Measurements from ENCODE around the gene SBNO1.

Gene SBNO1

DNA sequence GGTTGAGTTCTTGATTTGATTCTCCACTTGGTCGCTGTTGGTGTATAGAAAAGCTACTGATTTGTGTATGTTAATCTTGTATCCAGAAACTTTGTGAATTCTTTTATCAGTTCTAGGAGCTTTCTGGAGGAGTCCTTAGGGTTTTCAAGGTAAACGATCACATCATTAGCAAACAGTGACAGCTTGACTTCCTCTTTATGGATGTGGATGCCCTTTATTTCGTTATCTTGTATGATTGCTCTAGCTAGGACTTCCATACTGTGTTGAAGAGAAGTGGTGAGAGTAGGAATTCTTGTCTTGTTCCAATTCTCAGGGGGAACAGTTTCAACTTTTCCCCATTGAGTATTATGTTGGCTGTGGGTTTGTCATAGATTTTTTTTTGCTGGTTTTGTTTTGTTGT is 119.0 kb downstream of the SBNO1 start:
- peaks cover 55% of the 10 kb centered on the region for H3K79me2 ChIP-seq (ENCODE audit: low read length)

DNA sequence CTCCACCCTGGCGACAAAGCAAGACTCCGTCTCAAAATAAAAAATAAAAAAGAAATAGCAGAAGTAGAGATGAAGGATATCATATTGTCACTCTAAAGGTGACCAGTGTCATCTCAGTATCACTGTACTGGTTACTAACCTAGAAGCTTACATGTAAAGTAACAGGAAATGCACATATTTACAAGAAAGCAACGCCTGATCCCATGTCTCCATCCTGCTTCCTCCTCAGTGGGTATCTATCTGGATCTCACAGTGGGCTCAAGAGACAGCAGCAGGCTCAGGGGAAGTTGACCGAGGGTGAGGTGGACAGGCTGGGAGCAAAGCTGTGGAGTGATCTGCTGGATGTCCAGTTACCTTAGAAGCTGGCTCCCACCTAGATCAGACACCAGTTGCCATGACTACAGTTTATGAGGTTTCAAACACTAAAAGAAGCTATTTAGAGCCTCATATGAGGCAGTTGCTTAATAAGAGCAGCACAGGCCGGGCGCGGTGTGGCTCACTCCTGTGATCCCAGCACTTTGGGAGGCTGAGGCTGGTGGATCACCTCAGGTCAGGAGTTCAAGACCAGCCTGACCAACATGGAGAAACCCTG is 120.9 kb downstream of the SBNO1 start:
- Histone ChIP-seq H3F3A (ENCODE audit: insufficient read depth, low read length) (no peaks in the 10 kb centered on the region), H3K79me2 (ENCODE audit: low read length) (peaks cover 50% of the 10 kb centered on the region), H3K4me1 (ENCODE audit: low read length) (no peaks in the 10 kb centered on the region), H3K9me2 (replicated peaks; ENCODE audit: insufficient read depth, low read length) (no peaks in the 10 kb centered on the region), H3K36me3 (replicated peaks; ENCODE audit: insufficient read depth, low read length) (no peaks in the 10 kb centered on the region), H3K27ac (ENCODE audit: low read length) (no peak overlapping the region), H3K9me3 (replicated peaks; ENCODE audit: insufficient read depth, low read length) (no peaks in the 10 kb centered on the region), H2AFZ (ENCODE audit: low read length) (no peak overlapping the region), H3K4me3 (ENCODE audit: low read length) (no peak overlapping the region), H3K4me2 (ENCODE audit: low read depth, low read length) (no peak overlapping the region), H4K20me1 (ENCODE audit: insufficient read depth, low read length) (no peaks in the 10 kb centered on the region), H3K27me3 (replicated peaks; ENCODE audit: insufficient read depth, low read length) (no peaks in the 10 kb centered on the region), H3K9ac (ENCODE audit: low read length) (no peak overlapping the region)
- no peak for DNase-seq
- TF ChIP-seq, protein P1, sequence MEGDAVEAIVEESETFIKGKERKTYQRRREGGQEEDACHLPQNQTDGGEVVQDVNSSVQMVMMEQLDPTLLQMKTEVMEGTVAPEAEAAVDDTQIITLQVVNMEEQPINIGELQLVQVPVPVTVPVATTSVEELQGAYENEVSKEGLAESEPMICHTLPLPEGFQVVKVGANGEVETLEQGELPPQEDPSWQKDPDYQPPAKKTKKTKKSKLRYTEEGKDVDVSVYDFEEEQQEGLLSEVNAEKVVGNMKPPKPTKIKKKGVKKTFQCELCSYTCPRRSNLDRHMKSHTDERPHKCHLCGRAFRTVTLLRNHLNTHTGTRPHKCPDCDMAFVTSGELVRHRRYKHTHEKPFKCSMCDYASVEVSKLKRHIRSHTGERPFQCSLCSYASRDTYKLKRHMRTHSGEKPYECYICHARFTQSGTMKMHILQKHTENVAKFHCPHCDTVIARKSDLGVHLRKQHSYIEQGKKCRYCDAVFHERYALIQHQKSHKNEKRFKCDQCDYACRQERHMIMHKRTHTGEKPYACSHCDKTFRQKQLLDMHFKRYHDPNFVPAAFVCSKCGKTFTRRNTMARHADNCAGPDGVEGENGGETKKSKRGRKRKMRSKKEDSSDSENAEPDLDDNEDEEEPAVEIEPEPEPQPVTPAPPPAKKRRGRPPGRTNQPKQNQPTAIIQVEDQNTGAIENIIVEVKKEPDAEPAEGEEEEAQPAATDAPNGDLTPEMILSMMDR (IDR thresholded peaks at IDR 0.05; ENCODE audit: low read length): no peak
- TF ChIP-seq EZH2 (optimal IDR thresholded peaks at IDR 0.05; ENCODE audit: low read depth, low read length) (no peak), EZH2phosphoT487 (IDR thresholded peaks at IDR 0.05; ENCODE audit: low read length) (no peak)

More for the DNA sequence above, 119.0 kb downstream of the SBNO1 start:
- Histone ChIP-seq H3K9me2 (replicated peaks; ENCODE audit: insufficient read depth, low read length) (no peaks in the 10 kb centered on the region), H3F3A (ENCODE audit: insufficient read depth, low read length) (no peaks in the 10 kb centered on the region), H2AFZ (ENCODE audit: low read length) (no peak overlapping the region), H4K20me1 (ENCODE audit: insufficient read depth, low read length) (no peaks in the 10 kb centered on the region), H3K36me3 (replicated peaks; ENCODE audit: insufficient read depth, low read length) (no peaks in the 10 kb centered on the region), H3K27ac (ENCODE audit: low read length) (no peak overlapping the region), H3K9ac (ENCODE audit: low read length) (no peak overlapping the region), H3K4me2 (ENCODE audit: low read depth, low read length) (no peak overlapping the region), H3K9me3 (replicated peaks; ENCODE audit: insufficient read depth, low read length) (no peaks in the 10 kb centered on the region), H3K4me3 (ENCODE audit: low read length) (no peak overlapping the region), H3K27me3 (replicated peaks; ENCODE audit: insufficient read depth, low read length) (no peaks in the 10 kb centered on the region), H3K4me1 (ENCODE audit: low read length) (no peaks in the 10 kb centered on the region)
- no peak for TF ChIP-seq EZH2phosphoT487 (IDR thresholded peaks at IDR 0.05; ENCODE audit: low read length)
- TF ChIP-seq EZH2 (optimal IDR thresholded peaks at IDR 0.05; ENCODE audit: low read depth, low read length): no peak
- TF ChIP-seq, protein P1 (IDR thresholded peaks at IDR 0.05; ENCODE audit: low read length): no peak
- no peak for DNase-seq

DNA sequence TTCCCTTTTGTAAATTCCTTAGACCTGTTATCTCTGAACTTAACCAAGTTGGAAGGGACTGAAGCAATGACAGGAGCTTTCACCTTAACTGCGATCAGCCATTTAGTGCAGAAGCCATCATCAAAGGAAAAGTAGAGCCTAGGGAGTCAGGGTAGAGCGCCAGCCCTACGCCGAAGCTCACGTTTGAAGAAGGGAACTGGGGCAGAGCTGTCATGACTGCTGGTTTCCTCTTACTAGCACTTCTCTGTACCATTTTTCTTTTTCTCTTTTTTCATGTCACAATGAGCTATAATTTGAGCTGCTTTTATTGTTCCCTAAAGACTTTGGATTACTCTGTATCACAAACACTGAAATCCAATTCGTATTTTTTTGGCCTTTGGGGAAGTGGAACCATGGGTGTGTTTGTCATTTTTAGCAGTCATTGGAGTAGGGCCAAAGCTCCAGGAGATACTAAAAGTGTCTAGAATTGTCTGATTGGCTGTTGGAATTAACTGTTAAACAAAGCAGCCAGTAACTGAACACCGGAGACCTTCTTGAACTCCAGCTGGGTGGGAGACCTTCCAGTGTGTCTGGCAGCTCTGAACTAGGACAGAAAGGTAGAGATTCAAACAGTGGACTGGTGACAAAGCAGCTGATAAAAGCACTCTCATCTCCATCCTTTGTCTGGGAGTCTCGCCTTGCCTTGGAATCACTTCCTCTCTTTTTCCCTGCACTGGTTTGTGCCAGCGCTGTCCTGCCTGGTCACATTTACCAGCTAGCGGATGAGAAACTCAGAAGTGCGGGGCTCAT is 122.3 kb downstream of the SBNO1 start:
- Histone ChIP-seq H4K20me1 (ENCODE audit: insufficient read depth, low read length) (no peaks in the 10 kb centered on the region), H2AFZ (ENCODE audit: low read length) (no peak overlapping the region), H3K9ac (ENCODE audit: low read length) (no peak overlapping the region), H3F3A (ENCODE audit: insufficient read depth, low read length) (no peaks in the 10 kb centered on the region), H3K9me2 (replicated peaks; ENCODE audit: insufficient read depth, low read length) (no peaks in the 10 kb centered on the region), H3K4me2 (ENCODE audit: low read depth, low read length) (no peak overlapping the region), H3K79me2 (ENCODE audit: low read length) (peaks cover 53% of the 10 kb centered on the region), H3K27ac (ENCODE audit: low read length) (no peak overlapping the region), H3K4me3 (ENCODE audit: low read length) (no peak overlapping the region), H3K27me3 (replicated peaks; ENCODE audit: insufficient read depth, low read length) (no peaks in the 10 kb centered on the region), H3K36me3 (replicated peaks; ENCODE audit: insufficient read depth, low read length) (no peaks in the 10 kb centered on the region), H3K9me3 (replicated peaks; ENCODE audit: insufficient read depth, low read length) (no peaks in the 10 kb centered on the region), H3K4me1 (ENCODE audit: low read length) (no peaks in the 10 kb centered on the region)
- DNase-seq: no peak
- TF ChIP-seq, protein P1 (IDR thresholded peaks at IDR 0.05; ENCODE audit: low read length): no peak
- no peak for TF ChIP-seq EZH2phosphoT487 (IDR thresholded peaks at IDR 0.05; ENCODE audit: low read length)
- no peak for TF ChIP-seq EZH2 (optimal IDR thresholded peaks at IDR 0.05; ENCODE audit: low read depth, low read length)
